Activated CD4-positive, alpha-beta T cell treated with anti-CD3 and anti-CD28 coated beads, Interleukin-2, amount 10 ng/mL, durations not matched to agents 24 days and 14 days (primary cell): ENCODE measurements around the gene RHBDD1. TPM values are rescaled to one million over a fixed set of nuclear protein-coding genes. Genes with fewer than 3 reads are reported as not detected.

Experiments
- DNase-seq: peaks from one replicate; pipeline ENCODE4 v3.0.0; 2022
- H3K27ac Mint-ChIP-seq: one replicate; pipeline ENCODE4 v1.8.0; 2022; ENCODE audit warnings: mild to moderate bottlenecking, mixed read lengths
- H3K27me3 Mint-ChIP-seq: one replicate; pipeline ENCODE4 v1.8.0; 2022; ENCODE audit warnings: mixed read lengths
- H3K36me3 Mint-ChIP-seq: one replicate; pipeline ENCODE4 v1.8.0; 2022; ENCODE audit warnings: low read depth, mild to moderate bottlenecking, mixed read lengths
- H3K4me1 Mint-ChIP-seq: one replicate; pipeline ENCODE4 v1.8.0; 2021; ENCODE audit warnings: mixed read lengths
- H3K4me3 Mint-ChIP-seq: one replicate; pipeline ENCODE4 v1.8.0; 2022; ENCODE audit warnings: mild to moderate bottlenecking, moderate library complexity, mixed read lengths
- H3K9me3 Mint-ChIP-seq: one replicate; pipeline ENCODE4 v1.8.0; 2021; ENCODE audit warnings: mixed read lengths
- intact Hi-C: fragments of 100-400 bp; cut with micrococcal nuclease; formaldehyde crosslinking; loops from one replicate; pipeline ENCODE4 v1.15.1; 2023
- total RNA-seq: library from RNA; stranded (reverse); gene quantifications from 2 replicates; pipeline ENCODE4 v1.2.3, GENCODE V29; 2022

RHBDD1 gene
- total RNA-seq, 1 donor from 2014 or later: 41.3 TPM

GRCh38 chr2:227013881-227014280 lies 178.0 kb downstream of the RHBDD1 start:
- no peaks in the 10 kb centered on the region for H3K9me3 Mint-ChIP-seq
- no peak overlapping the region for H3K27ac Mint-ChIP-seq
- DNase-seq: no peak
- H3K4me3 Mint-ChIP-seq: no peak overlapping the region
- H3K36me3 Mint-ChIP-seq: no peaks in the 10 kb centered on the region
- no peaks in the 10 kb centered on the region for H3K27me3 Mint-ChIP-seq
- H3K4me1 Mint-ChIP-seq: no peaks in the 10 kb centered on the region
- intact Hi-C loops: no loop called here

- no peaks in the 10 kb centered on the region for H3K4me1 Mint-ChIP-seq
- no peaks in the 10 kb centered on the region for H3K9me3 Mint-ChIP-seq
- no peaks in the 10 kb centered on the region for H3K27me3 Mint-ChIP-seq
- H3K27ac Mint-ChIP-seq: no peak overlapping the region
- no peaks in the 10 kb centered on the region for H3K36me3 Mint-ChIP-seq
- intact Hi-C loops: no loop called here
- DNase-seq: no peak
- no peak overlapping the region for H3K4me3 Mint-ChIP-seq
Observed at GRCh38 chr2:227016894-227017293, 181.0 kb downstream of the RHBDD1 start.

GRCh38 chr2:227020416-227020815 lies 184.6 kb downstream of the RHBDD1 start:
- intact Hi-C loops: no loop called here

GRCh38 chr2:227022608-227023007 lies 186.8 kb downstream of the RHBDD1 start:
- no peaks in the 10 kb centered on the region for H3K27me3 Mint-ChIP-seq
- no peak for DNase-seq
- no peaks in the 10 kb centered on the region for H3K4me1 Mint-ChIP-seq
- H3K36me3 Mint-ChIP-seq: no peaks in the 10 kb centered on the region
- H3K4me3 Mint-ChIP-seq: no peak overlapping the region
- no peak overlapping the region for H3K27ac Mint-ChIP-seq
- intact Hi-C loops: no loop called here
- H3K9me3 Mint-ChIP-seq: no peaks in the 10 kb centered on the region

More at GRCh38 chr2:227020416-227020815, 184.6 kb downstream of the RHBDD1 start:
- no peak overlapping the region for H3K4me3 Mint-ChIP-seq
- H3K27me3 Mint-ChIP-seq: no peaks in the 10 kb centered on the region
- H3K4me1 Mint-ChIP-seq: no peaks in the 10 kb centered on the region
- no peak overlapping the region for H3K27ac Mint-ChIP-seq
- H3K9me3 Mint-ChIP-seq: no peaks in the 10 kb centered on the region
- H3K36me3 Mint-ChIP-seq: no peaks in the 10 kb centered on the region
- DNase-seq: no peak

- Mint-ChIP-seq H3K9me3 (peaks cover 2% of the 10 kb centered on the region), H3K4me1 (no peaks in the 10 kb centered on the region), H3K27ac (no peak overlapping the region), H3K36me3 (no peaks in the 10 kb centered on the region), H3K4me3 (no peak overlapping the region), H3K27me3 (no peaks in the 10 kb centered on the region)
- intact Hi-C loops: no loop called here
- DNase-seq: no peak
Observed at GRCh38 chr2:227025510-227025909, 189.7 kb downstream of the RHBDD1 start.

GRCh38 chr2:227029426-227030105 lies 193.7 kb downstream of the RHBDD1 start:
- no peak overlapping the region for H3K4me3 Mint-ChIP-seq
- no peak overlapping the region for H3K27ac Mint-ChIP-seq

GRCh38 chr2:227030789-227031188 lies 194.9 kb downstream of the RHBDD1 start:
- Mint-ChIP-seq H3K4me3 (no peak overlapping the region), H3K27ac (no peak overlapping the region), H3K4me1 (no peaks in the 10 kb centered on the region), H3K36me3 (no peaks in the 10 kb centered on the region), H3K27me3 (peaks cover 3% of the 10 kb centered on the region), H3K9me3 (peaks cover 5% of the 10 kb centered on the region)
- DNase-seq: no peak
- intact Hi-C loops: no loop called here

More at GRCh38 chr2:227029426-227030105, 193.7 kb downstream of the RHBDD1 start:
- Mint-ChIP-seq H3K9me3 (peaks cover 5% of the 10 kb centered on the region), H3K27me3 (peaks cover 3% of the 10 kb centered on the region), H3K36me3 (no peaks in the 10 kb centered on the region), H3K4me1 (no peaks in the 10 kb centered on the region)
- DNase-seq: no peak
- intact Hi-C loops: no loop called here

GRCh38 chr2:227031379-227031778 lies 195.5 kb downstream of the RHBDD1 start:
- H3K4me3 Mint-ChIP-seq: no peak overlapping the region
- intact Hi-C loops: no loop called here

GRCh38 chr2:227033471-227034148 lies 197.8 kb downstream of the RHBDD1 start:
- Mint-ChIP-seq H3K9me3 (peaks cover 5% of the 10 kb centered on the region), H3K27me3 (peaks cover 9% of the 10 kb centered on the region), H3K36me3 (no peaks in the 10 kb centered on the region), H3K27ac (no peak overlapping the region), H3K4me3 (no peak overlapping the region), H3K4me1 (no peaks in the 10 kb centered on the region)
- peak; percentile 68 for DNase-seq
- intact Hi-C loops: no loop called here

More at GRCh38 chr2:227031379-227031778, 195.5 kb downstream of the RHBDD1 start:
- DNase-seq: no peak
- Mint-ChIP-seq H3K27ac (no peak overlapping the region), H3K9me3 (peaks cover 5% of the 10 kb centered on the region), H3K36me3 (no peaks in the 10 kb centered on the region), H3K4me1 (no peaks in the 10 kb centered on the region), H3K27me3 (peaks cover 3% of the 10 kb centered on the region)

GRCh38 chr2:227035711-227036367 lies 200.0 kb downstream of the RHBDD1 start:
- Mint-ChIP-seq H3K4me3 (no peak overlapping the region), H3K27ac (no peak overlapping the region), H3K36me3 (no peaks in the 10 kb centered on the region), H3K9me3 (no peaks in the 10 kb centered on the region), H3K4me1 (no peaks in the 10 kb centered on the region), H3K27me3 (peaks cover 13% of the 10 kb centered on the region)
- intact Hi-C loops: no loop called here
- DNase-seq: no peak

- H3K4me3 Mint-ChIP-seq: no peak overlapping the region
- no peak for DNase-seq
- peaks cover 13% of the 10 kb centered on the region for H3K27me3 Mint-ChIP-seq
- H3K4me1 Mint-ChIP-seq: no peaks in the 10 kb centered on the region
- no peaks in the 10 kb centered on the region for H3K9me3 Mint-ChIP-seq
- intact Hi-C loops: no loop called here
- H3K27ac Mint-ChIP-seq: no peak overlapping the region
- no peaks in the 10 kb centered on the region for H3K36me3 Mint-ChIP-seq
Observed at GRCh38 chr2:227036527-227036926, 200.7 kb downstream of the RHBDD1 start.

- intact Hi-C loops: no loop called here
- no peak overlapping the region for H3K27ac Mint-ChIP-seq
- no peak for DNase-seq
- H3K4me1 Mint-ChIP-seq: no peaks in the 10 kb centered on the region
- no peak overlapping the region for H3K4me3 Mint-ChIP-seq
- H3K9me3 Mint-ChIP-seq: no peaks in the 10 kb centered on the region
- no peaks in the 10 kb centered on the region for H3K36me3 Mint-ChIP-seq
- H3K27me3 Mint-ChIP-seq: peaks cover 12% of the 10 kb centered on the region
Observed at GRCh38 chr2:227038550-227039189, 202.8 kb downstream of the RHBDD1 start.

GRCh38 chr2:227043981-227044380 lies 208.1 kb downstream of the RHBDD1 start:
- H3K4me3 Mint-ChIP-seq: no peak overlapping the region
- H3K27ac Mint-ChIP-seq: no peak overlapping the region

More at GRCh38 chr2:227043981-227044380, 208.1 kb downstream of the RHBDD1 start:
- intact Hi-C loops: no loop called here
- DNase-seq: no peak
- no peaks in the 10 kb centered on the region for H3K36me3 Mint-ChIP-seq
- H3K27me3 Mint-ChIP-seq: peaks cover 8% of the 10 kb centered on the region
- no peaks in the 10 kb centered on the region for H3K4me1 Mint-ChIP-seq
- H3K9me3 Mint-ChIP-seq: no peaks in the 10 kb centered on the region
